Activated CD4-positive, CD25-positive, alpha-beta regulatory T cell treated with anti-CD3 and anti-CD28 coated beads, Interleukin-2, amount 50 U/mL, for 16 hours (primary cell): ENCODE results near the gene CCDC110.

Experiments
- DNase-seq: peaks from one replicate; pipeline ENCODE4 v3.0.0-alpha.2; 2020; ENCODE audit warnings: low read depth, low spot score

The CCDC110 gene

DNA sequence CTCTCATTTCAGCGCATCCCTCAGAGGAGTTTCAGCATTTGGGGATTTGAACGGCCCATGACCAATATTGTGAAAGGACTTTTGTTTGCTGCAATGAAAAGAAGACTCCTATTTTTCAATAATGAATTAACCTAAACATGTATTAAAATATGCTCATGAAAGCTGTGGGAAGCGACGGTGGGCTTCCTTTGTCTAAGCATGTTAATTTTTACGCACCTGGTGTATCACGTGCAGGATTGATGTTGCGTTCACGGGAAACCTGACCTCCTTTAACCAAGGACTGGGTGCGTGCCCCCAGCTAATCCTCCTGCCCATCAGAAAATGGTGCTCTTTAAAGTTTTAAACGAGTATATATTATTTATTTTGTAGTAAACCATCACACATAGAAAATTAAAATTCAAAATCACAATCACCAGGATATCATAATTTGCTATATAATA, 590 bp upstream of the CCDC110 start:
- DNase-seq = no peak

DNA sequence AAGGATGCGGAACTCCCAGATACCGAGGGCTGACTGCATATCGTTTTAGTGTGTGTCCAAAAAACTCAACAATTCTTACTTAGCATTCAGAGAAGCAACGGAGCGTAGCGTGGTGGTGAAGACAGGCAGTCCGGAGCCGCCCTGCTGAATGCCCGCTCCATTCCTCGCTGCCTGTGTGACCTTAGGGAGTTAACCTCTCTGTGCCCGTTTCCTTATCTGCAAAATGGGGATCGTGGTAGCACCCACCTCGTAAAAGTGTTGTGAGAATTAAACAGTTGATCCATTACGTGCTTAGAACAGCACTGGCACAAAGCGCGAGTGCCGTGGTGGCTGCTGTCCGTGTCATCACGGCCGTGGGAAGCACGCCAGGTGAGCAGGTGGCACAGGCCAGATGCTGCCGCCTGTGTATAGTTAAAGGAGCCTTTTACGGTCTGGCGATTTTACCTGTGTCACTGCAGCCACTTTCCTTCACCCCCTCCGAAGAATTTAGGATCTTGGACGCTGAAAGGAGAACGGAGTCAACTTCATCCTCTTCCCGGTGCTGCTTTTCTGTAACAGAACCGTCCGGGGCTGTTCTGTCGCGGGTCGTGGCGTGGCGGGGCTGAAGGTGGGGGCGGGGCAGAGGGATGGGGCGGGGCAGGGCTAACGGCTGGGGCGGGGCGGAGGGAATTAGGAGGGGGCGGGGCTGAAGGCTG, 885 bp downstream of the CCDC110 start:
- peak; percentile 15 for DNase-seq

DNA sequence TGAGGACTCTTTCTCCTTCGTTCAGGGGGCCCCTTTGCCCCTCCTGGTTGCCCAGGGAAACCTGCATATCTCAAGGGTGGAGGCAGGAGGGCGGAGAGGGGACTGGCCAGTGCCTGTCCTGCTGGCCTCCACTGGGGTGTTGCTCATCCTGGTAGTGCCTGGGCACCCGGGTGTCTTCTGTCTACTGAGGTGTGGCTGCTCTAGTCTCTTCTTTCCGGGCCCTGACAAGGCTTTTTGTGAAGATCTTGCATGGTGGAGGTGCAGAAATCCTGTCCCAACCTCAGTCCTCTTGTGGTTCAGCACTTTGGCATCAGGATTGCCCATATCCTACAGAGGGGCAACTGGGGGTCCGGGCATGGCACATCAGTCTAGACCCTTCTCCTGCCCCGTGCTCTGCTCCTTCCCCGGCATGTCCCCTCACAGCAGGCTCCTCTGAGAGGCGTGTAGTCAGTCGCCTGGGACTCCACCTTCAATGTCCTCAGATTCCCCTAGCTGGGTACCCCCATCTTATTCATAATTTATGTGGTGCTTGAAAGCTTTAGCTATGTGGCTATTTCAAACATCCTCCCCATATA, 1.9 kb downstream of the CCDC110 start:
- no peak for DNase-seq

DNA sequence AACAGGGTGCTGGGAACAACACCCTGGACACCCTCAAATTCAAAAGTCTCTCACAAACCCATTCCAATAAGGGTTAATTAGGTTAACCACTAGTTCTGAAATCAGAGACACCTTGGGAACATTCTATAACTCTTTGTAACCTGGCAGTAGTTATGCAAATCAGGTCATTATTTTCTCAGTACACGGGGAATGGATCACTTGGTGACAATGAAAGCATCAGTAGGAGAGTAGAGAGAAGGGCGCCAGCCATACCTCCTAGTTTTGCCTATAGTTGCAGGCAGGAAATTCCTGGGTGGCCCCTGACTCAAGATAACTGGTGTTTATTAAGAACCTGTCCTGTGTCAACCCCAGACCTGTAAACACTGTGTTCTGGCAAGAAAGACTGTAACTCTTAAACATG, 2.5 kb downstream of the CCDC110 start:
- no peak for DNase-seq

DNA sequence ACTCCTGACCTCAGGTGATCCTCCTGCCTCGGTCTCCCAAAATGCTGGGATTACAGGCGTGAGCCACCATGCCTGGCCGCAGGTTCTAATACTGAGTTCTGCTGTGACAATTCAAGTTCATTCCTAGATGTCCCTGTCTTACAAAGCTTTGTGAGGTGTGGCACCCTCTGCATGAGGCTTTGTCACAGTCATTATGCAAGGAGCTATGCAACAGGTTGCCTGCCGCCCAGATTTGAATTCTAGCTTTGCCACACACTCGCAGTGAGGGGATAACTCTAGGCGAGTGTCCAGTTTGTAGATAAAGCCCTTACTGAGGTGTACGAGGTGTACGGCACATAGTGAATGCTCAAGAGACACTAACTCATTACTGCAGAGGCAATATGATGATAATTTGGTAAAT, 3.5 kb downstream of the CCDC110 start:
- DNase-seq = no peak

DNA sequence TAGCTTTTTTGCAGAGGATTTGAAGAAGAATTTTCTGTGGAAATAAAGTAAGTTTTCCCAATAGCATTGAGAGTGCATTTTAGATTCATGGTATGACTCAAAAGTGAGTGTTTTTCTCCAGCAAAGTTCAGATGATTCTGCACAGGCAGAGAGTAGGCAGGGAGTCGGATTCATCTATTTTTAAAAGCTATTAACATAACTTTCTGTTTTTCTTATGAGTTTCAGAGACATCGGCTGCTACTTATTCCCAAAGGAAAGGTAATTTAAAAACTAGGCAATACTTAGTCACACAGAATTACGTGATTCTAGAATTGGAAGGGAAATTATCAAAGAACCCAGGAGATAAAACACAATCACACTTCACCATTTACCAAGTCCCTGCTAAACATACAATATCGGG, 4.4 kb downstream of the CCDC110 start:
- no peak for DNase-seq

DNA sequence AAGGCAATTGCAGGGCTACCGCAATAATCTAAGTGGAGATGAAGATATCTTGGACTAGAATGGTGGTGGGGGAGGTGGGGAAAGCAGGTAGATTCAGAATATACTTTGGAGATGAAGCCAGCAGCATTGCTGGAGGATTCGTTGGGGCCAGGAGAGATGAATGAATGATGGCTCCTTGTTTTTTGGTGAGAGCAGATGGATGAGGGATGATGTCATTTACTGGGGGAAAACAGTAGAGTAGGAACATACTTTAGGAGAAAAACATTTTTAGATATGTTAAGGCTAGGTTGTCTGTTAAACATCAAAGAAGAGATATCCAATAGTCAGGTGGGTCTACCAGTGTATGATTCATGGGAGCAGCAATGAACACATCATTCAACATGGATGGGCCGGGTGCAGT, 5.8 kb downstream of the CCDC110 start:
- no peak for DNase-seq

DNA sequence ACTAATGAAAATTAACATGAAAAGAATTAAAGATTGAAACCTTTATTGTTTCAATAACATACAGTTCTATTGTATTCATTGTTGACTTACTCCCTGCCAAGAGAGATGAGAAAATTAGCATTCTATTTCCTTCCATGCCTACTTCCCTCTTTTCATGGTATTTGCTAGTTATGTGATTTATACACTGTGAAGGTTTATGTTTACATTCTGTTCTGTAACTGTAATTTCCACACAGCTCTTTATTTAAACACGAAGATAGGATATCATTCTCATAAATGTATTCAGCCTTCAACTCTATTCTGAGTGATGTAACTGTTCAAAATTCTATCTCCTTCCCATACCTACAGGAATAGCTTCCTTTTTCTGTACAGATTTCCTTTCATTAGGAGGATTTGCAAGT, 6.6 kb downstream of the CCDC110 start:
- DNase-seq = no peak

DNA sequence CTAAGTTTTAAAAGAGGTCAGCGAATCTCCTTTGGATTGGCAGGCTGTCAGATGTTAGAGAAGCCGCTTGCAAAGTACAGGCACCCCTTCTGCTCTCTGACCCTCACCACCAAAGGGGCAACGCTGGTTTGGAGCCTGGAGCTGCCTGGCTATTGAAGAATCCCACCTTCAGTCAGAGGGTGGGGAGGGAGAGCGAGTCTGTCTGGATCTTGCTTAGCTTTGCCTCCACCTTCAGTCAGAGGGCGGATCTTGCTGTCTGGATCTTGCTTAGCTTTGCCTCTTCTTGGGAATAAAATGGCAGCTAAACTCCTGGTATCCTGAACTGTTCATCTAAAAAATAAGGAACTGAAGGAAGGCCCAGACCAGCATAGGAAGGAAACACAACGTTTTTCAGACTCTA, 7.3 kb downstream of the CCDC110 start:
- DNase-seq = no peak

DNA sequence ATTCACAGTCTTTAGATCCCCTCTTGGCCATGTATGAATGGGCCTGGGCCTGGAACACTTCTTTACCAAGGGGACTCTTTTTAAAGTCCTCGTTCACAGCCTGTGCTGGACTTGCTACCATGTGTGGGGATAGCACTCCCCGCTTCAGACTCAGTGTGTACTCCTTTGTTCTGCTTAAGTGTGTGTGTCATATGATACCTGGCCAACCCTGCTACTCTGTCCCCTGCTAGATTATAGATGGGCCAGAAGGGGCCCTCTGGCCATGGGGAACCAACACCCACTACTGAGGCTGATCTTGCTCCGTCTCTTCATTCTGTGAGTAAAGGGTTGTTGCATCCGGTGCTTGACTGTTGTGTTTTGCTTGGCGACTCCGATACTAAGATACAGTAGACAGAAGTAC, 8.0 kb downstream of the CCDC110 start:
- no peak for DNase-seq

DNA sequence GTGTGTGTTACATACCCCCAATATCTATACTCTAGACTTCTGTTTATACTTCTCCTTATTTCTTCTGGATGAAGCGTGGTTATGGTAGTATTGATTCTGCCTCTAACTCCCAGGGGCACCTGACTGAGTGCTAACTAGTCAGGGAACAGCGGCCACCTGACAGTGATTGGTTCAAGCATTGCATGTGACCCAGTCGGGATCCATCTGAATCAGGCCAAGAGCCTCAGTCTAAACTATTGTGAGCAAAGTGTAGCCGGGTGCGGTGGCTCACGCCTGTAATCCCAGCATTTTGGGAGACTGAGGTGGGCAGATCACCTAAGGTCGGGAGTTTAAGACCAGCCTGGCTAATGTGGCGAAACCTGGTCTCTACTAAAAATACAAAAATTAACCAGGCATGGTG, 10.0 kb downstream of the CCDC110 start:
- DNase-seq = no peak

DNA sequence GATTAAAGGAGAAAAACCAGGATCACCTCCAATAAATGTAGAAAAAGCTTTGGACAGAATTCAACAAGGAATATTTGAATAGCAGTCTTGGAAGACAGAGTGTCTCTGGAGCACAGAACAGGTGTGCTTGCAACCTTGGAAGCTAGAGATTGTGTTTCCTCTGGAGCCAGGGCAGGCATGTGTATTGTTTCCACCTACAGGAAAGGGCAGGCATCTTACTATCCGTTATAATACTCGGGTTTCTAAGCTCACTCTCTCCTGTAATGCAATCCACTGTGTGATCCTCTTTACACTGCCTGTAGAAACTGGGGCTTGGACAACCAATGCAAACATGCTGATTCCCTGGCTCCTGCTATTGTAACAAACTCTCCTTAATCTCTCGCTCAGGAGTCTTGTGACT, 14.4 kb downstream of the CCDC110 start:
- no peak for DNase-seq

DNA sequence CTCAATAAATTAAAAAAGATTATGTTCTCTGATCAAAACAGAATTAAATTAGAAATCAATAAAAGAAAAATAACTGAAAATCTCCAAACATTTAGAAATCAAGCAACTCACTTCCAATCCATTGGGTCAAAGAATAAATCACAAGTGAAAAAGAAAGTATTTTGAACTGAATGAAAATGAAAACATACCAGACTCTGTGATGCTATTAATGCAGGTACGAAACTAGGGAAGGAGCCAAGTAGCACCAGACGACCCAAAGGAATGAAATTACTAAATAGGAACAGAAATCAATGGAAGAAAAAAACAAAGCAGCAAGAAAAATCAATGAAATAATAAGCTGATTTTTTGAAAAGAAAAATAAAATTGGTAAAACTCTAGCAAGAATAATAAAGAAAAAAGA, 15.4 kb downstream of the CCDC110 start:
- DNase-seq = no peak

DNA sequence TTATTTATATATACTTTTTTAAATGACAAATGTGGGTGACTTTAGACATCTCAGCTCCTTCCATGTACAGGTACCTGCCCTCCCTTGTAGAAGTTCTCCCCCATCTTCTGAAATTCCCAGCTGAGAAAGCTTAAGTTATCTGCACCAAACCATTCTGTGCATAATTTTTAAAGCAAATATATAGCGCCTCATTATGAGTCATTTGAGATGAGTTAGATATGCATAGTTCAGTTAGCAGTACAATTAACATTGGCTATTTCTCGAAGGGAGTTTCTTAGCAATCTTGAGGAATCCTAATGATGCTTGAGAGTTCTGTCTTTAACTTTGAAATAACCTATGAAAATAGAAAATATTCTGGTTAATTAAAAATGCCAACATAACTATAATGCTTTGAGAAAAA, 26.3 kb downstream of the CCDC110 start:
- no peak for DNase-seq

DNA sequence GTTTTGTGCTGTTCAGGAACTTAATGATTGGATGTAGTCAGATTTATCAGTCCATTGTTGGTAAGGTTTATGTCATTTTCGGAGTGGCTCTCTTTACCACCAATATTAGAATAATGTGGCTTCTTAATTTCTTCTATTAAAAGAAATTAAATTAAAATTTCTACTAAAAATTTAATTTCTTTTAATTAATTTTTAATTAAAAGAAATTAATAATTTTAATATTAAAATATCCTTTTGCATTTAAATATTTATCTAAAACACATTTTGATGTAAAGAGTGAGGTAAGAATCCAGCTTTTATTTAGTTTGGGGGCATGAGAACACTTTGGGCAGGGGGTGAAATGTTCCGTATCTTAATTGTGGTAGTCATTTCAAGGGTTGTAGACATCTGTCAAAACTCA, 30.1 kb downstream of the CCDC110 start:
- DNase-seq = no peak

DNA sequence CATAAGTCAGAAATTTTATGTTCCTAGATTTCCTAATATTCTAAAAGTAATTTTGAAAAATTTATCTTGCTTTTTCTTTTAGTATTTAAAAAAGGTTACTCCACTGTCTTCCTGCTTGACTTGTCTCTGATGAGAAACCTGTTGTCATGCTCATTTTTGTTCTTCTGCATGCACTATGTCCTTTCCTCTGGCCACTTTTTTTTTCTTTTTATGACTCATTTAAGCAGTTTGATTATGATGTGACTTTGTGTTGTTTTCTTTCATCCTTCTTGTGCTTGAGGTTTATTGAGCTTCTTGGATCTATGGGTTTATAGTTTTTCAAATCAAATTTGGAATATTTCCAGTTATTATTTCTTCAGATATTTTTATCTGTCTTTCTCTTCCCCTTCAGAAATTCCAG, 33.7 kb downstream of the CCDC110 start:
- DNase-seq = no peak

DNA sequence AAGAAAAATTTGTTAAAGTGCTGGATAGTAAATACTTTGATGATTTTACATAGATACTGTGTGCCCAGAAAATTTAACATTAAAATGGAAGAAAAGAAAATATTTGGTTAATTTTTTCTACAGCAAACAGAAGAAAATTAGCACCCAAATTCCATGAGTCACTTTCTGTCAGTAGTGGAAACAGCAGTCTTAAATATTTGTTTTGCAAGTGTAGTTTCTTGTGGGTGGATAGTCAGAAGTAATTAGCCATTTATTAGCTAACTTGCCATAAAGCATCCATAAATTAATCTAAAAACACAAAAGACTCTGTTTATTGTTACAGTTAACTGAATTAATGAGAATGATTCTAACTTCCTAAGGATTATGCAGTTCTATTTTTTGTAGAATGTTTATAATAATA, 36.1 kb downstream of the CCDC110 start:
- no peak for DNase-seq

DNA sequence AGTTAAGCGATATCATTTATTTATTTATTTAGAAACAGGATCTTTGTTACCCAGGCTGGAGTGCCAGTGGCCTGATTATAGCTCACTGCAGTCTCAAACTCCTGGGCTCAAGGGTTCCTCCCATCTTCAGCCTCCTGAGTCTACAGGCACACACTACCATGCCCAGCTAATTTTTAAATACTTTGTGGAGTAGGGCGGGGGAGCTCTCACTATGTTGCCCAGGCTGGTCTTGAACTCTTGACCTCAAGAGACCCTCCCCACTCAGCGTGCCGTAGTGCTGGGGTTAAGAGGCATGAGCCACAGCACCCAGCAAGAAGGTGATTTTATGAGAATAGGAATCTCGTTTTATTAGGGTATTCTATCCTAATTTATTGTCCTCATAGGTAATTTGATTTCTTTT, 41.9 kb downstream of the CCDC110 start:
- DNase-seq = no peak

DNA sequence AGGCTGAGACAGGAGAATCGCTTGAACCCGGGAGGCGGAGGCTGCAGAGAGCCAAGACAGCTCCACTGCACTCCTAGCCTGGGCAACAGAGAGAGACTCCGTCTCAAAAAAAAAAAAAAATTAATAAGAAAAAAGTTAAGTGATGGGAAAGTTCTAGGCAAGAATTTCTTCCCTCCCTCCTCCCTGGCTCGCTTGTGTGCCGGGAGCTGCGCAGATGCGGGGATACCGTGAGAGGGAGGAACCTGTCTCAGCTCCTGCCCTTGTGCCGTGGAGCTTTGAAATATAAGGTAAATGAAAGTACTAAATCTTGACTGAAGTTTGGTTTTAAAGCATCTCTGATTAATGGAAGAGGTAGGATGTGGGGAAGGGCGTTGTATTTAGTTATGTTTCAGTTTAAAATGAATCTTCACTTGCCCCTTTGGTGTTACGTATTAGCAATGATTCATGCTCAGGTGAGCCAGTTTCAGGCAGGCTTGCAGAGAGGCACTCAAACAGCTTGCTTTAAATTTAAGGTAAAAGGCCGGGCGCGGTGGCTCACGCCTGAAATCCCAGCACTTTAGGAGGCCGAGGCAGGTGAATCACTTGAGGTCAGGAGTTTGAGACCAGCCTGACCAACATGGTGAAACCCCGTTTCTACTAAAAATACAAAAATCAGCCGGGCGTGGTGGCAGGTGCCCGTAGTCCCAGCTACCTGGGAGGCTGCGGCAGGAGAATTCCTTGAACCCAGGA, 44.4 kb downstream of the CCDC110 start:
- no peak for DNase-seq

DNA sequence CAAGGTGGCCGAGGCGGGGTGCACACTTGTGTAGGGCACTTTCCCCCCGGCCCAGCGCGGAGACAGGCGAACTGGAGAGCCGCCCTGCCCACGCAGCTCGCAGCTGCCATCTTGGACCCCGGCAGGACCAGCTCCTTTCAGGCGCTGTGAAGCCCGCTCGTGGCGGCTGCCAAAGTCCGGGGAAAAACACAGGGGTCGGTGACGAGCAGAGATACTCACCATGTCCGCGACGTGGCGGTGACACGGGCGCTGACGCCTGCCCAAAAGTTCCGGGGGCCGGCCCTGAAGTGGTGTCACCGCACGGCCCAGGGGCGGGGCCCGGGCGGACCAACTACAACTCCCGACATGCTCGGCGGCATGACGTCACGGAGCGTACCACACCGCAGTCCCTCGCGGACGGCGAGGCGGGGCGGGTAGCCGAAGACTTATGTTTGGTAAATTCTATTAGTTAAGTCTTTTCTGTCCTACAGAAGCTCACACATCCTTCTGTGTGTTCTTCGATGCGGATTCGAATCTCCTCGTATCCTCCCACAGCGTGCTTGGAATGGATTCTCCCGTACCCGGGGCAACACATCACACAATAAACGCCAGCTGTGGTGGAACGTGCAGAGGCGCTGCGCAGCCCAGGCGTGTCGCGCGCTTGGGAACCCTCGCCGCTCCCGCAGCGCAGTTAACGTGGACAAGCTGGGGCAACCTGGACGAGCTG, 45.7 kb downstream of the CCDC110 start, which contains the start of gene UFSP2:
Gene UFSP2, minus strand, starts transcription at position 318 of the 706 bp plus-strand sequence. Its CDS starts 96 bp downstream, at position 222.
- DNase-seq = peak; percentile 74

DNA sequence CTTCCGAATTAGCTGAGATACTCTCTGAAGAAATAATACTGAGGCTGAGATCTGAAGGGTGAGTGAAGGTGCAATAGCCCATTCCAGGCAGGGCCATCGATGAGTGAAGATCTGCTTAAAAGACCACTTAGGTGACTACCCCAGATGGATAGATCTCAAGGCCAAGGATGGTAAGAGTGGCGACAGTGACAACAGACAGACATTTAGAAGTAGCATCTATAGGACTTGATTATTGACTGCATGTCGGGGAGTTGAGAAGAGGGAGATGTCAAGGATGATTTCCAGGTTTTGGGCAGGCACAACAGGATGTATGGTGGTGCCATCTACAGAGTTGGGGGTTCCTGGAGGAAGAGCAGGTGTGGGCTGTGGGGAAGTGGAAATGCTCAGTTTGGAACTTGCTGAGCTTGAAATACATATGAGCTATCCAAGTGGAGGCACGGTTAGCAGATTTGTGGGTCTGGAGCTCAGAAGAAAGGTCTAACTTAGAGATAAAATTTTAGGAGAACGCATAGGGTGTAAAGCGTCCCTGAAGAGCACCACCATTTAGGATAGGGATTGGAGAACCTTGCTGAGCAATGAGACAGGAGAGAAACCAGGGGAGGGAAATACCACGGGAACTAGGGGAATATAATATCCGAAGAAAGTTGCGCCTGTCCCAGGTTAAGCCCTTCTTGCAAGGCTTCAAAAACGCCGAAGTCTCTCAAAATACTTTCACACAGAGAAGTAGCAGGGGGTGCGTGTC, 46.5 kb downstream of the CCDC110 start:
- DNase-seq = no peak
